H9 (cell line): ENCODE measurements around the gene PPP1R13L. TPM values are rescaled to one million over a fixed set of nuclear protein-coding genes. Genes with fewer than 3 reads are reported as not detected.

Source experiments
- DNase-seq: peaks from one replicate; pipeline ENCODE4 v3.0.0-alpha.2; 2017
- H2AFZ ChIP-seq: one replicate; pipeline ENCODE4 v1.6.1; 2013; ENCODE audit warnings: mild to moderate bottlenecking, low read length, control low read depth, moderate library complexity
- H2AK5ac ChIP-seq: 2 replicates; pipeline ENCODE4 v1.6.1; 2013; ENCODE audit warnings: low read length, control low read depth, mixed read lengths; ENCODE audit not compliant: insufficient read length
- H2BK120ac ChIP-seq: one replicate; pipeline ENCODE4 v1.6.1; 2013; ENCODE audit warnings: low read depth, mild to moderate bottlenecking, low read length, control low read depth, inconsistent platforms; ENCODE audit not compliant: poor library complexity, severe bottlenecking
- H2BK12ac ChIP-seq: 2 replicates; pipeline ENCODE4 v1.6.1; 2013; ENCODE audit warnings: low read length, control low read depth, mixed read lengths, low read depth; ENCODE audit not compliant: insufficient read length
- H2BK15ac ChIP-seq: 2 replicates; pipeline ENCODE4 v1.6.1; 2013; ENCODE audit warnings: low read depth, low read length, control low read depth
- H2BK20ac ChIP-seq: one replicate; pipeline ENCODE4 v1.6.1; 2013; ENCODE audit warnings: low read depth, mild to moderate bottlenecking, low read length, control low read depth, inconsistent platforms; ENCODE audit not compliant: poor library complexity, severe bottlenecking
- H2BK5ac ChIP-seq: 2 replicates; pipeline ENCODE4 v1.6.1; 2013; ENCODE audit warnings: low read length, control low read depth, mixed read lengths; ENCODE audit not compliant: insufficient read length
- H3K14ac ChIP-seq: 2 replicates; pipeline ENCODE4 v1.6.1; 2013; ENCODE audit warnings: low read length, control low read depth; ENCODE audit not compliant: insufficient read depth
- H3K18ac ChIP-seq: 2 replicates; pipeline ENCODE4 v1.6.1; 2013; ENCODE audit warnings: low read depth, mild to moderate bottlenecking, mixed read lengths, low read length, control low read depth; ENCODE audit not compliant: insufficient read length
- H3K23ac ChIP-seq: 2 replicates; pipeline ENCODE4 v1.6.1; 2013; ENCODE audit warnings: low read length, control low read depth, mixed read lengths, low read depth; ENCODE audit not compliant: insufficient read length
- H3K23me2 ChIP-seq: 2 replicates; pipeline ENCODE4 v1.6.1; 2013; ENCODE audit warnings: low read depth, mild to moderate bottlenecking, mixed read lengths, low read length, control low read depth; ENCODE audit not compliant: insufficient read length, poor library complexity, severe bottlenecking
- H3K27ac ChIP-seq: 2 replicates; pipeline ENCODE4 v1.5.1; 2013; ENCODE audit warnings: low read length, control low read depth, mixed read lengths, low read depth; ENCODE audit not compliant: insufficient read length
- H3K27me3 ChIP-seq: 2 replicates; pipeline ENCODE4 v1.6.1; 2013; ENCODE audit warnings: low read length, control low read depth, inconsistent platforms; ENCODE audit not compliant: insufficient read depth
- H3K4ac ChIP-seq: 2 replicates; pipeline ENCODE4 v1.6.1; 2013; ENCODE audit warnings: low read depth, mild to moderate bottlenecking, control low read depth, inconsistent platforms, low read length, moderate library complexity
- H3K4me1 ChIP-seq: 2 replicates; pipeline ENCODE4 v1.6.1; 2013; ENCODE audit warnings: low read length, control low read depth, inconsistent platforms; ENCODE audit not compliant: insufficient read depth
- H3K4me2 ChIP-seq: 2 replicates; pipeline ENCODE4 v1.6.1; 2013; ENCODE audit warnings: low read length, control low read depth, mixed read lengths; ENCODE audit not compliant: insufficient read length, insufficient read depth
- H3K56ac ChIP-seq: 2 replicates; pipeline ENCODE4 v1.6.1; 2013; ENCODE audit warnings: low read depth, mild to moderate bottlenecking, mixed read lengths, low read length, control low read depth; ENCODE audit not compliant: insufficient read length
- H3K79me1 ChIP-seq: 2 replicates; pipeline ENCODE4 v1.6.1; 2013; ENCODE audit warnings: low read depth, mild to moderate bottlenecking, moderate library complexity, low read length, control low read depth, inconsistent platforms; ENCODE audit not compliant: insufficient read depth, poor library complexity, severe bottlenecking
- H3K79me2 ChIP-seq: 2 replicates; pipeline ENCODE4 v1.6.1; 2013; ENCODE audit warnings: low read length, control low read depth, inconsistent platforms; ENCODE audit not compliant: insufficient read depth
- H3K9ac ChIP-seq: 2 replicates; pipeline ENCODE4 v1.6.1; 2013; ENCODE audit warnings: low read length, control low read depth, mixed read lengths; ENCODE audit not compliant: insufficient read length; ENCODE audit errors: extremely low read depth
- H3K9me3 ChIP-seq: one replicate; pipeline ENCODE4 v1.6.1; 2013; ENCODE audit warnings: low read depth, low read length, inconsistent platforms; ENCODE audit not compliant: control insufficient read depth
- H3T11ph ChIP-seq: one replicate; pipeline ENCODE4 v1.6.1; 2013; ENCODE audit warnings: mild to moderate bottlenecking, low read length, control low read depth, inconsistent platforms
- H4K20me1 ChIP-seq: one replicate; pipeline ENCODE4 v1.6.1; 2013; ENCODE audit not compliant: control insufficient read depth, insufficient read length, insufficient read depth
- H4K5ac ChIP-seq: 2 replicates; pipeline ENCODE4 v1.6.1; 2013; ENCODE audit warnings: low read depth, mild to moderate bottlenecking, mixed read lengths, low read length, control low read depth; ENCODE audit not compliant: insufficient read length
- H4K8ac ChIP-seq: replicated peaks from 2 replicates; pipeline ENCODE4 v1.6.1; 2013; ENCODE audit warnings: low read length, control low read depth, mixed read lengths, low read depth; ENCODE audit not compliant: insufficient read length
- H4K91ac ChIP-seq: 2 replicates; pipeline ENCODE4 v1.6.1; 2013; ENCODE audit warnings: low read depth, mild to moderate bottlenecking, moderate library complexity, mixed read lengths, low read length, control low read depth; ENCODE audit not compliant: insufficient read length
- H3K27ac Mint-ChIP-seq, 3 experiments: 2 replicates in 2 of 3; 3 replicates in 1 of 3; pipeline ENCODE4 v1.8.0; 2020 to 2021; ENCODE audit warnings: mixed read lengths in 3 of 3, mild to moderate bottlenecking in 1 of 3, moderate library complexity in 1 of 3
- H3K27me3 Mint-ChIP-seq: 2 replicates; pipeline ENCODE4 v1.8.0; 2021; ENCODE audit warnings: low read depth, mild to moderate bottlenecking, moderate library complexity, mixed read lengths
- H3K36me3 Mint-ChIP-seq, 3 experiments: 2 replicates in 2 of 3; 3 replicates in 1 of 3; pipeline ENCODE4 v1.8.0; 2020 to 2021; ENCODE audit warnings: low read depth in 3 of 3, mixed read lengths in 3 of 3; ENCODE audit not compliant: insufficient read depth in 1 of 3
- H3K4me1 Mint-ChIP-seq, 2 experiments: 2 replicates each; pipeline ENCODE4 v1.8.0; 2020; ENCODE audit warnings: mixed read lengths in 2 of 2
- H3K4me3 Mint-ChIP-seq, 2 experiments: 2 replicates in 1 of 2; 3 replicates in 1 of 2; pipeline ENCODE4 v1.8.0; 2020 to 2021; ENCODE audit warnings: mild to moderate bottlenecking in 2 of 2, mixed read lengths in 2 of 2, moderate library complexity in 1 of 2
- H3K9me3 Mint-ChIP-seq, 2 experiments: 2 replicates in 1 of 2; 3 replicates in 1 of 2; pipeline ENCODE4 v1.8.0; 2020; ENCODE audit warnings: mild to moderate bottlenecking in 2 of 2, mixed read lengths in 2 of 2, moderate library complexity in 1 of 2
- WGBS: extraction: QIAGEN DNeasy Blood & Tissue Kit; methylation state at CpG from one replicate; pipeline ENCODE4 v1.1.7; 2013; ENCODE audit warnings: missing lambda C conversion rate, low lambda C conversion rate, mixed read lengths; ENCODE audit not compliant: insufficient read length; ENCODE audit errors: extremely low coverage; 5-methylcytosine and 5-hydroxymethylcytosine counted together
- total RNA-seq: library from RNA; stranded (reverse); gene quantifications from 2 replicates; pipeline ENCODE4 v1.2.1, GENCODE V29; 2021
- TF ChIP-seq, protein P1 (sequence below): fragments of 200-600 bp; sonication (generic); conservative IDR thresholded peaks from 3 replicates; pipeline ENCODE4 v1.8.0; 2021; ENCODE audit warnings: antibody characterized with exemption, mild to moderate bottlenecking

The PPP1R13L gene
- total RNA-seq, 1 experiment from 2014 or later: 42.6 TPM

DNA sequence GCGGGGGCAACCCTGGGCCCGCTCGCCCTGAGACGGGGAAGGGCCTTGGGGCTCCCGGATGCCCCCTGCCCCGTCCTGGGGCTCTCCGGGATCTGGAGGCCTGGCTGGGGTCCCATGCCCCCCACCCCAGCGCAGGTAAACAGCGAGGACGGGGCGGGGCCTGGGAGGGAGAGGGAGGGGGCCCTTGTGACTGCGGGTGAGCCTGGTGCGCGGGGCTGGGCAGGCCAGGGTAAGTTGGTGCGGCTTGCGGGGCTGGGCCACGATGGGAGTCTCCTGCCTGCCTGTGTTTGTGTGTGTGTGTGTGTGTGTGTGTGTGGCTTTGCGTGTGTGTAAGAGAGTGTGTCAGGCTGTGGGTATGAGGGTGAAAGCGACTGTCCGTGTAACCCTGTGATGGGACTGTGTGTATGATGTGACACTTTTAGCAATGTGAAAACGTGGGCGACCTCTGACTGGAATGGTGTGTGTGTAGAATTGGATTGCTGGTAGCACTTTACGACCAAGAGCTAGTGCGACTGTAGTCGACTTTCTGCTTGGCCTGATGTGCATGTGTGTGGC is 63.9 kb downstream of the PPP1R13L start:
- Histone ChIP-seq H3K56ac (no peak overlapping the region), H3K9ac (no peak overlapping the region), H4K20me1 (peaks cover 2% of the 10 kb centered on the region), H3K4me1 (0 out of 2 replicates have a peak, but pooled peaks cover 2% of the 10 kb centered on the region), H3K27ac (no peak overlapping the region), H3K79me2 (no peaks in the 10 kb centered on the region), H3K23ac (no peak overlapping the region), H3K79me1 (no peaks in the 10 kb centered on the region), H2BK20ac (no peak overlapping the region), H3K9me3 (no peaks in the 10 kb centered on the region), H3T11ph (no peak overlapping the region), H2BK120ac (no peak overlapping the region), H4K91ac (no peak overlapping the region), H3K14ac (no peak overlapping the region; the same call in 1 of the 2 replicates), H3K27me3 (peaks cover 4% of the 10 kb centered on the region), H3K4me2 (peak overlapping the region; percentile 42), H4K5ac (no peak overlapping the region), H2AFZ (no peak overlapping the region), H2AK5ac (no peak overlapping the region), H2BK12ac (no peak overlapping the region), H4K8ac (no peak overlapping the region), H3K18ac (no peak overlapping the region), H3K23me2 (peaks cover 12% of the 10 kb centered on the region), H2BK15ac (no peak overlapping the region), H2BK5ac (no peak overlapping the region), H3K4ac (no peak overlapping the region)
- no CpG with 5 or more reads among the region's 25 CpGs for WGBS
- peak; percentile 51 for DNase-seq
- peaks cover 3 to 15% of the 10 kb centered on the region in 2 experiments; a peak in 3 of 4 replicates for H3K4me1 Mint-ChIP-seq
- H3K27me3 Mint-ChIP-seq: peaks cover 28% of the 10 kb centered on the region
- TF ChIP-seq, protein P1, sequence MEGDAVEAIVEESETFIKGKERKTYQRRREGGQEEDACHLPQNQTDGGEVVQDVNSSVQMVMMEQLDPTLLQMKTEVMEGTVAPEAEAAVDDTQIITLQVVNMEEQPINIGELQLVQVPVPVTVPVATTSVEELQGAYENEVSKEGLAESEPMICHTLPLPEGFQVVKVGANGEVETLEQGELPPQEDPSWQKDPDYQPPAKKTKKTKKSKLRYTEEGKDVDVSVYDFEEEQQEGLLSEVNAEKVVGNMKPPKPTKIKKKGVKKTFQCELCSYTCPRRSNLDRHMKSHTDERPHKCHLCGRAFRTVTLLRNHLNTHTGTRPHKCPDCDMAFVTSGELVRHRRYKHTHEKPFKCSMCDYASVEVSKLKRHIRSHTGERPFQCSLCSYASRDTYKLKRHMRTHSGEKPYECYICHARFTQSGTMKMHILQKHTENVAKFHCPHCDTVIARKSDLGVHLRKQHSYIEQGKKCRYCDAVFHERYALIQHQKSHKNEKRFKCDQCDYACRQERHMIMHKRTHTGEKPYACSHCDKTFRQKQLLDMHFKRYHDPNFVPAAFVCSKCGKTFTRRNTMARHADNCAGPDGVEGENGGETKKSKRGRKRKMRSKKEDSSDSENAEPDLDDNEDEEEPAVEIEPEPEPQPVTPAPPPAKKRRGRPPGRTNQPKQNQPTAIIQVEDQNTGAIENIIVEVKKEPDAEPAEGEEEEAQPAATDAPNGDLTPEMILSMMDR: no peak
- no peak overlapping the region for H3K27ac Mint-ChIP-seq
- no peaks in the 10 kb centered on the region for H3K36me3 Mint-ChIP-seq
- no peak overlapping the region for H3K4me3 Mint-ChIP-seq
- no peaks in the 10 kb centered on the region; a peak in 2 of 5 replicates for H3K9me3 Mint-ChIP-seq
